ENCODE data around the gene IGF2R.
"Not testable (repeated sequence)": the region's sequence is repeated elsewhere in the genome, so short reads cannot be mapped to it uniquely, and the experiment has no call there.

The IGF2R gene

DNA sequence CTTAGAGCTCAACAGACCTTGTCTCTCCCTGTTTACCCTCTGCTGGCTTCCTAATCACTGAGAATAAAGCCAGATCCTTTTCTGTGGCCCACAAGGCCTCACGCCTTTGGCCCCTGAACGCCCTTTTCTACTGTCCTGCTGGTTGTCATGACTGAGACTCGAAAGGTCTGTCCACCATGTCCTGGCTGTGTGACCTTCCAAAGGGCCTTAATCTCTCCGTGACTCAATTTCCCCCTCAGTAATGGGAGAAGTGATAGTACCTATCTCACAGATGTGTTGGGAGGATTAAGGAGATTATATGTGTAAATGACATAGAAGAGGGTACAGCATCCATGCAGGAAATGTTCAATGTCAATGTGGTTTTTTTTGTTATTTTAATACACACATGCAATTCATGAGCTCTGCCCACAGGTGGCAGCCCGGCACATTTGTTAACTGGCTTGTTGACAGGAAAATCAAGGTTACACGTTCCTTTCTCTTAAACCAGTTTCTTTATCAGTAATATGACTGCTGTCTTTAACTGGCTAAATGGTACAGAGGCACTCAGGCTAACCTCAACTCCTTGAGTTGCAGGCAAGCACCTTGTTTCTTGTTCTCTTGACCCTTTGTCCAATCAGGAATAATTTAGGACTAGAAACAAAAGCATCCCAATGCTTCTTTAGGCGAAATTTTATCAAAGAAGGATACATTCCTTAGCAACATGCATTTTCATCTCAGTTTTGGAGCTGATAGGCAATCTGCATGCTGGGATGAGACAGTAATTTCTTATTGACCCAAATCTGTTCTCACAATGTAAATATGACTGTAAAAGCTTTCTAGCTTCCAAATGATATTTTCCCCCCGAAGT, 169.3 kb downstream of the IGF2R start:
- DNase-seq (ENCODE audit: low read depth in 2 of 2): peak; percentile 24 to 42

DNA sequence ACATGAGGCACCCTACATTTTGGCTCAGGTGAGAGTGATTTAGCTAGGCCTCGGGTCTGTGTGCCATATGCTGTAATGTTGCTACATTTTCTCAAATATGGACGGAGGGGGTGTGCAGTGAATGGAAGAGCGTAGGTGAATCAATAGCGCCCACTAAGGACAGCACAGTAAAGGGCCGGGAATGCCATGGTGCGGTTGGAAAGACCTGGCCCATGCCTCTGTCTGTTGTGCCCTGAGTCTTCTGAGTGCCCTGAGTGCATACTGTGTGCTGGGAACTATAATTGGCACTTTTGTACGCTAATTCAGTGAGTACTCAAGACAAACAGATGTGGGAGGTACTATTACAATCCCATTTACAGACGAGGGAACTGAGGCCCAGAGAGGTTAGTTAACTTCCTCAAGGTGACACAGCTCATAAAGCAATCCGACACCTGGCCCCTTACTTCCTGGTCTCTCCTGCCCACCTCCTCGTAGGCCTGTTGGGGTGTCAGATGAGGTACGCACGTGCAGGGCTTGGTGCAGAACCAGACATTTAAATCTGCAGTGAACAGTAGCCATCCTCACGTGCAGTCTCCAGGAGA, 170.0 kb downstream of the IGF2R start:
- no peak for DNase-seq (ENCODE audit: low read depth in 2 of 2)

DNA sequence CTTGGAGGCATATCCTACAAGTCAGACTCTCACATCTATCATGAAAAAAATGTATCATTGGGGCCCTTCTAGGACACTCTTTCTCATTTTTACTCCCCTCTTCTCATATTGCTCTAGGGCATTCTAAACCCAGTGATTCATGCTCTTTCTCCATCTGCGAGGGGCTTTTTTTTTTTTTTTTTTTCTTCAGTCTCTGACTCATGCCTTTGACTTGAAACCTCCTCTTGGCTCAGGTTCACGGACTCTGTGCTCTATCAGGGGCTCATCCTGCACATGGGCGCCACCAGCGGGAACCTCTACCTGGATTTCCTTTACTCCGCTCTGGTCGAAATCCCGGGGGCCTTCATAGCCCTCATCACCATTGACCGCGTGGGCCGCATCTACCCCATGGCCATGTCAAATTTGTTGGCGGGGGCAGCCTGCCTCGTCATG, 170.6 kb downstream of the IGF2R start:
- DNase-seq (ENCODE audit: low read depth in 2 of 2): no peak

DNA sequence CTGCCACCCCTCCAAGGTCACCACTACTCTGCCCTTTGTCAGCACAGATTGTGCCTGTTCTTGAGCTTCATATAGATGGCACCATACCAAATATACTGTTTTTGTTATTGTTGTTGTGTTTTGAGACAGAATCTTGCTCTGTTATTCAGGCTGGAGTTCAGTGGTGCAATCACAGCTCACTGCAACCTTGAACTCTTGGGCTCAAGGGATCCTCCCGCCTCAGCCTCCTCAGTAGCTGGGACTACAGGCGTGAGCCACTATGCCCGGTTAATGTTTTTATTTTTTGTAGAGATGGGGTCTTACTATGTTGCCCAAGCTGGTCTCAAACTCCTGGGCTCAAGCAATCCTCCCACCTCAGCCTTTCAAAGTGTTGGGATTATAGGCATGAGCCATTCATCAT, 171.6 kb downstream of the IGF2R start:
- DNase-seq (ENCODE audit: low read depth in 2 of 2): not testable (repeated sequence)

DNA sequence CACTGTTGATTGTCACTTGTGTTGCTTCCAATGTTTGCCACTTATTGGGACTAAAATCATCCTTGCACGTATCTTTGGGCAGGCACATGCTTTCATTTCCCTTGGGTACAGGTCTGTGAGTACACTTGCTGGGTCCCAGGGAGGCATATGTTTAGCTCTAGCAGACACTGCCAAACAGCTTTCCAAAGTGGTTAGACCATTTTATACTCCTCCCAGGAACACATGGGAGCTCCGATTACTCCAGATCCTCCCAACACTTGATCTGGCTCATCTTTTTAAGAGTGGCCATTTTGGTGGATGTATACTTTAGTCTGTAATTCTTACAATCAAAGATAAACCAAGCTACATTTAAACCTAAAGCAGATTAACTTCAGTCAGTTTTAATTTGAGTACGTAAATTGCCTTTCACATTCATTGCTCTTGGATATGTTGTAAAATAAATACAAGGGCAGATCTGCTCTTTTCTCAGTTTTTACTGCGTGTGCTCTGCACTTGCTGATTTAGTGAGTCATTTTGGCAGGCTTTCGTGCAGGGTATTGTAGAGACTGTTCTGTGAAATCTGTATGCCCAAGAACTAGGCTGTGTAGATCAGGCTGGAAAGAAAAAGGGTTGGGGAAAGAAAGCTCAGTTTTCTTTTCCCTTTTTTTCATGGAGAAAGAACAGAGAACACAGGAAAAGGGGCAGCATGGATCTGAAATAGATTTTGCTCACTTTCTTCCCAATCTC, 172.3 kb downstream of the IGF2R start:
- DNase-seq (ENCODE audit: low read depth in 2 of 2): no peak

DNA sequence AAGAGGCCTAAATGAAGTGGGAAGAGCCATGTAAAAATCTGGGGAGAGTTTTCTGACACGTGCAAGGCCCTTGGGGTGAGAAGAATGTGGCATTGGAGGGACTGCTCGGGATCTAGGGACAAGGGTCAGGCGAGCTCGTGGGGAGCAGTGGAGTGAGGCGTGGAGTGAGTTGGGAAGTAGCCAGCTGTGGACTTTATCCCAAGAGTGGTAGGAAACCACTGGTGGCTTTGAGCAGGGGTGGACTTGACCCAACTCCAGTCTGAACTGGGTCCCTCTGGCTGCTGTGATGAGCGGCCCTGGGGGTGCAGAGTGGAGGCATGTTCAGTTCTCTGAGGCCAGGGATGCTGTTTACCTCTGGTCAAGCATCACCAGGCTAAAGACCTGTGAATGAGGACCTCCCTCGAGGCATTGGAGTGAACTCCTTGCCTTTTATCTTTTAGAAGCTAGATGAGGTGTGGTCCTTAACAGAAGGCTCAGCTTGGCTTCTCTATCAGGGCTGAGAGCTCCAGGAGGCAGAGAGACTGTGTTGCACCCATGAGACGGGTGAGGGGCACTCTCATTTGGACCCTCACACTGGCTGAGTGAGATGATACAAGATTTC, 173.3 kb downstream of the IGF2R start:
- DNase-seq (ENCODE audit: low read depth in 2 of 2): no peak

DNA sequence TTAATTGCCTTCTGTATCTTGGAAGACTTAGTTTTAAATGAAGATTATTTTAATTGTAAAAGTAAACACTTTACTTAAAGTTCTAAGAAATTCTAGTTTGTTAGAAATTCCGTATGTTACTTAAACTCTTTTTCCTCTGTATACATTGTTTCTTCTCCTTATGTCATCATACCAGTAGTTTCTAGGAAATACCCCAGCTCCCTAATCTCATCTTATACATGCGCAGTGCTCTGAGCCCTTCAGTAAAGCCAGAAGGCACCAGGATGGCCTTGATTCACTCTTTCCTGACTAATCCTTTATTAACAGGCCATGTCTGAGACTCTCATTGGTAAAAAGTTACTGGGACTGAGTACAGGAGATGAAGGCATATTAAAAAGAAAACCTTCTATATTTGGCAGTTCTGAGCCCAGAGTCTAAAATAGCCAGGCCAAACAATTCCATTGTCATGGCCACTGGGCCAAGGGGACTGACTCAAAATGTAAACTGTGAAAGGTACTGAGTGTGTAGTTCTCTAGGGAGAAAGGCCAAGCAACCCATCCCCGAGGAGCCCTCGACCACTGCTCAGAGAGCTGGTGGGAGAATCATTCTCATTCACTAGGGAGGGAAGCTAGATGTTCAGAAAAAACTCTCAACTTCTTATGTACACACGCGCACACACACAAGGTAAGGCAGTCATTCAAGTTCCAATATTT, 177.7 kb downstream of the IGF2R start:
- no peak for DNase-seq (ENCODE audit: low read depth in 2 of 2)

DNA sequence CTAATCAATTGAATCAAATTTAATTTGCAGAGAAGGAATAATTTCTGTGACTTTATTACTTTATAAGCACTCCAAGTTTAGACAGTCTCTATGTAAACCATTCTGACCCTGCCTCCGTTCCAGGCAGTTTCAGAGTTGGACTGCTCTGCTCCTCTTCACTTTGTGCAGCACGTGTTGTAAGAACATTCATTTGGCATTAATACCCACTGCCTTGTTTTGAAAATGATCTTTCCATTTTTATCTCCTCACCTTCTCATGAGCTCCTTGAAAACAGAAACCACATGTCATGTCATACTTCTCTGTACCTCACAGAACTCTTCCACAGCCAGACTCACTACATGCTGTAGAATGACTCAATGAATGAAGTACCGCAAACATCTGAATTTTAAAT, 178.3 kb downstream of the IGF2R start:
- no peak for DNase-seq (ENCODE audit: low read depth in 2 of 2)

DNA sequence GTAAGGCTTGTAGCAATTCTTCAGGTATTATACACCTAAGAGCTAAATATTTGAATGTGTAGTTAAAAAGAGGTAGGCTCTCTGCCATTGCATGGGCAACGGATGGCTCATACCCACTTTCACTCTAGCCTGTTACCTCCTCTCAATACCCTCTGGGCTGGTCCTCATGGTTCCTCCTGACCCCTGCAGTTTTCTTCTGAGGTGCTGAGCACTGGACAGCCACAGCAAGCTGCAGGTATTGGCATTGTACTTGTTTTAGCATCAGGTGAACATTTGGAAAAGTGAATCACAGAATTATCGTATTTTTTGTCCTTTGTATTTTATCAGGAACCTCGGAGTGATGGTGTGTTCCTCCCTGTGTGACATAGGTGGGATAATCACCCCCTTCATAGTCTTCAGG, 185.6 kb downstream of the IGF2R start:
- no peak for DNase-seq (ENCODE audit: low read depth in 2 of 2)

DNA sequence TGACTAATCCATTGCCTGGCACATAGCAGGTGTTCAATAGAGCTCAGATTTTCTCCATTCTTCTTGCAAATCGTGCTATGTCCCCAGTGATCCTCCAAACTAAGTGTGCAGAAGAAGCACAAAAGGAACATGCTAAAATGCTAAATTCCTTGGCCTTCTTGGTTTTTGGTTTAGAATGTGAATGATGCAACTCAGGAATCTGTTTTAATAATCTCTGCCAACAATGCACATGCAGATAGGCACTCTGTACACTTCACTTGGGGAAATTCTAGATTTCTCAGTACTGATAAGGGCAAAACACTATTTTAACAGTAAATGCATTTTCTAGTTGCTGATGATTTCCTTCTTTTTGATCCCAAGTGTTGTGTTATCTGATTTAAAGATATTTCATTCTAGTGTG, 188.0 kb downstream of the IGF2R start:
- no peak for DNase-seq (ENCODE audit: low read depth in 2 of 2)

DNA sequence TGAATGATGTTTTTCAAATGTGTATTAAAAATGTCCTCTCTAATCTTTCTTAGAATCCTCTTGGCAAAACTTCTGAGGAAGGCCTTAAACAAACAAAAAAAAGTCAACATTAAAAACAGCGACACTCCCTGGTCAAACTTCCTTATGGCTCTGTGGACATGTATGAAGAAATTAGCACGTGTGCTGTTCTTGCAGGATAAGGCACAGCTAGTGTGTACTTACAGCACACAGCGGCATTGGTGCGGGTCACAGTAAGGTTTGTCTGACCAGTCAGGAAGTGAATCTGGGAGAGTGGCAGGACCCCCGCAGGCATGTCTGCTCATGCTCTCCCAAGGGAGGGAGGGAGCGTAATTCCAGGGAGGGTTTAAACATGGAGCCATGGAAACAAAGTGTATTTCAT, 191.6 kb downstream of the IGF2R start:
- DNase-seq (ENCODE audit: low read depth in 2 of 2): no peak
